ENCODE measurements around the gene TXNDC15.
A peak's percentile ranks its signal among the peaks of the same experiment; 100 is the strongest.

TXNDC15 gene

GRCh38 chr5:134937526-134937925, 63.4 kb downstream of the TXNDC15 start:
- TF ChIP-seq TOX (CRISPR knock-in tag; IDR thresholded peaks at IDR 0.05; ENCODE audit: borderline replicate concordance) (no peak), TCF4 (CRISPR knock-in tag; IDR thresholded peaks at IDR 0.05; ENCODE audit: borderline replicate concordance) (peak; percentile 80), ZNF70 (CRISPR knock-in tag; IDR thresholded peaks at IDR 0.05) (no peak), TSHZ2 (CRISPR knock-in tag; IDR thresholded peaks at IDR 0.05) (0 out of 2 replicates have a peak, but pooled peaks have one; percentile 45), ISL1 (CRISPR knock-in tag; IDR thresholded peaks at IDR 0.05) (peak; percentile 55; the same call in 1 of the 2 replicates)
- TF ChIP-seq, protein P1, sequence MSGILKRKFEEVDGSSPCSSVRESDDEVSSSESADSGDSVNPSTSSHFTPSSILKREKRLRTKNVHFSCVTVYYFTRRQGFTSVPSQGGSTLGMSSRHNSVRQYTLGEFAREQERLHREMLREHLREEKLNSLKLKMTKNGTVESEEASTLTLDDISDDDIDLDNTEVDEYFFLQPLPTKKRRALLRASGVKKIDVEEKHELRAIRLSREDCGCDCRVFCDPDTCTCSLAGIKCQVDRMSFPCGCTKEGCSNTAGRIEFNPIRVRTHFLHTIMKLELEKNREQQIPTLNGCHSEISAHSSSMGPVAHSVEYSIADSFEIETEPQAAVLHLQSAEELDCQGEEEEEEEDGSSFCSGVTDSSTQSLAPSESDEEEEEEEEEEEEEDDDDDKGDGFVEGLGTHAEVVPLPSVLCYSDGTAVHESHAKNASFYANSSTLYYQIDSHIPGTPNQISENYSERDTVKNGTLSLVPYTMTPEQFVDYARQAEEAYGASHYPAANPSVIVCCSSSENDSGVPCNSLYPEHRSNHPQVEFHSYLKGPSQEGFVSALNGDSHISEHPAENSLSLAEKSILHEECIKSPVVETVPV (CRISPR knock-in tag; IDR thresholded peaks at IDR 0.05) = no peak
- TF ChIP-seq, protein P2, sequence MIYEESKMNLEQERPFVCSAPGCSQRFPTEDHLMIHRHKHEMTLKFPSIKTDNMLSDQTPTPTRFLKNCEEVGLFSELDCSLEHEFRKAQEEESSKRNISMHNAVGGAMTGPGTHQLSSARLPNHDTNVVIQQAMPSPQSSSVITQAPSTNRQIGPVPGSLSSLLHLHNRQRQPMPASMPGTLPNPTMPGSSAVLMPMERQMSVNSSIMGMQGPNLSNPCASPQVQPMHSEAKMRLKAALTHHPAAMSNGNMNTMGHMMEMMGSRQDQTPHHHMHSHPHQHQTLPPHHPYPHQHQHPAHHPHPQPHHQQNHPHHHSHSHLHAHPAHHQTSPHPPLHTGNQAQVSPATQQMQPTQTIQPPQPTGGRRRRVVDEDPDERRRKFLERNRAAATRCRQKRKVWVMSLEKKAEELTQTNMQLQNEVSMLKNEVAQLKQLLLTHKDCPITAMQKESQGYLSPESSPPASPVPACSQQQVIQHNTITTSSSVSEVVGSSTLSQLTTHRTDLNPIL (CRISPR knock-in tag; IDR thresholded peaks at IDR 0.05; ENCODE audit: low read depth) = no peak
- peak; percentile 83 for ATAC-seq

GRCh38 chr5:134938030-134938429, 63.9 kb downstream of the TXNDC15 start:
- TF ChIP-seq ISL1 (CRISPR knock-in tag; IDR thresholded peaks at IDR 0.05) (no peak), ZNF8 (CRISPR knock-in tag; IDR thresholded peaks at IDR 0.05) (no peak), PPARA (CRISPR knock-in tag; IDR thresholded peaks at IDR 0.05; ENCODE audit: borderline replicate concordance) (no peak), TOX (CRISPR knock-in tag; IDR thresholded peaks at IDR 0.05; ENCODE audit: borderline replicate concordance) (no peak), OSR1 (CRISPR knock-in tag; IDR thresholded peaks at IDR 0.05) (no peak), SNAI2 (CRISPR knock-in tag; IDR thresholded peaks at IDR 0.05) (no peak), ESRRG (CRISPR knock-in tag; IDR thresholded peaks at IDR 0.05) (no peak), CSDC2 (CRISPR knock-in tag; IDR thresholded peaks at IDR 0.05) (no peak), TSHZ2 (CRISPR knock-in tag; IDR thresholded peaks at IDR 0.05) (no peak), ZFP3 (CRISPR knock-in tag; IDR thresholded peaks at IDR 0.05) (no peak), ZNF565 (CRISPR knock-in tag; conservative IDR thresholded peaks at IDR 0.05; ENCODE audit: low read depth) (no peak), ARNTL (CRISPR knock-in tag; IDR thresholded peaks at IDR 0.05; ENCODE audit: borderline replicate concordance, low read depth) (no peak), ZC3H10 (CRISPR knock-in tag; IDR thresholded peaks at IDR 0.05) (no peak)
- TF ChIP-seq, protein P3, sequence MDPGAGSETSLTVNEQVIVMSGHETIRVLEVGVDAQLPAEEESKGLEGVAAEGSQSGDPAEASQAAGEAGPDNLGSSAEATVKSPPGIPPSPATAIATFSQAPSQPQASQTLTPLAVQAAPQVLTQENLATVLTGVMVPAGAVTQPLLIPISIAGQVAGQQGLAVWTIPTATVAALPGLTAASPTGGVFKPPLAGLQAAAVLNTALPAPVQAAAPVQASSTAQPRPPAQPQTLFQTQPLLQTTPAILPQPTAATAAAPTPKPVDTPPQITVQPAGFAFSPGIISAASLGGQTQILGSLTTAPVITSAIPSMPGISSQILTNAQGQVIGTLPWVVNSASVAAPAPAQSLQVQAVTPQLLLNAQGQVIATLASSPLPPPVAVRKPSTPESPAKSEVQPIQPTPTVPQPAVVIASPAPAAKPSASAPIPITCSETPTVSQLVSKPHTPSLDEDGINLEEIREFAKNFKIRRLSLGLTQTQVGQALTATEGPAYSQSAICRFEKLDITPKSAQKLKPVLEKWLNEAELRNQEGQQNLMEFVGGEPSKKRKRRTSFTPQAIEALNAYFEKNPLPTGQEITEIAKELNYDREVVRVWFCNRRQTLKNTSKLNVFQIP (CRISPR knock-in tag; IDR thresholded peaks at IDR 0.05; ENCODE audit: borderline replicate concordance, low read depth) = no peak
- peak; percentile 51; the same call in 2 of the 3 replicates for ATAC-seq

DNA sequence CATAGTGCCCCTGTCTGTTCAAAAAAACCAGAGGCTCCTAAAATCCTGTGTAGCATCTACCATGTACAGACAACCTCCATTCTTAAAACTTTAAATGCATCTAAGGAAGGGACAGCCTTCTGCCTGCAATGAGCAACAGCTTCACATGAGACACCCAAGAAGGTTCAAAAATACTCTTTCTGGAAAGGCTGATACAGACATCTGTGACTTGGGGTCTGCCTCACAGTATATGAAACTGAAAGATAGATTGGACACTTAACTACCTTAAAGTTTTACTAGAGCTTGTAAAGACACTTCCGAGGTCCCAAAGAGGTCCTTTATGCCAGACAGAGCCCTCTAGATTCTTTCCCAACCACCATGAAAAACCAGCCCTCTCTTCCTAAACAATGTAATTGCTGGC, 65.3 kb downstream of the TXNDC15 start:
- ATAC-seq = no peak
- TF ChIP-seq ZNF8 (CRISPR knock-in tag; IDR thresholded peaks at IDR 0.05) = no peak
- TF ChIP-seq, protein P2 (CRISPR knock-in tag; IDR thresholded peaks at IDR 0.05; ENCODE audit: low read depth) = no peak
- TF ChIP-seq ZNF70 (CRISPR knock-in tag; IDR thresholded peaks at IDR 0.05) = no peak
- TF ChIP-seq ZFP30 (CRISPR knock-in tag; IDR thresholded peaks at IDR 0.05) = no peak
- TF ChIP-seq TSHZ2 (CRISPR knock-in tag; IDR thresholded peaks at IDR 0.05) = no peak
- TF ChIP-seq ESRRG (CRISPR knock-in tag; IDR thresholded peaks at IDR 0.05) = no peak
- no peak for TF ChIP-seq BACH2 (CRISPR knock-in tag; IDR thresholded peaks at IDR 0.05; ENCODE audit: borderline replicate concordance)
- no peak for TF ChIP-seq TCF4 (CRISPR knock-in tag; IDR thresholded peaks at IDR 0.05; ENCODE audit: borderline replicate concordance)
- TF ChIP-seq, protein P3 (CRISPR knock-in tag; IDR thresholded peaks at IDR 0.05; ENCODE audit: borderline replicate concordance, low read depth) = no peak
- TF ChIP-seq ZFP3 (CRISPR knock-in tag; IDR thresholded peaks at IDR 0.05) = no peak
